SJSA1 (cell line): ENCODE measurements around the gene BLTP3A. TPM values are rescaled to one million over a fixed set of nuclear protein-coding genes. Genes with fewer than 3 reads are reported as not detected.
A peak's percentile ranks its signal among the peaks of the same experiment; 100 is the strongest.
"Not testable (repeated sequence)": the region's sequence is repeated elsewhere in the genome, so short reads cannot be mapped to it uniquely, and the experiment has no call there.

Experiments used
- DNase-seq, 2 experiments: peaks; one replicate each; pipeline ENCODE4 v3.0.0-alpha.2; 2015 to 2020; ENCODE audit warnings: low spot score in 2 of 2, low read depth in 1 of 2
- H3K27ac ChIP-seq: fragments of 250-450 bp; sonication (Bioruptor Pico); 2 replicates; pipeline ENCODE4 v1.5.1; 2020; ENCODE audit warnings: mild to moderate bottlenecking, moderate library complexity
- H3K27me3 ChIP-seq: fragments of 250-450 bp; sonication (Bioruptor Pico); replicated peaks from 2 replicates; pipeline ENCODE4 v1.5.1; 2020; ENCODE audit warnings: mild to moderate bottlenecking, moderate library complexity
- H3K36me3 ChIP-seq: fragments of 250-450 bp; sonication (Bioruptor Pico); 2 replicates; pipeline ENCODE4 v1.5.1; 2020; ENCODE audit warnings: mild to moderate bottlenecking
- H3K4me1 ChIP-seq: fragments of 250-450 bp; sonication (Bioruptor Pico); replicated peaks from 2 replicates; pipeline ENCODE4 v1.6.1; 2021; ENCODE audit warnings: mild to moderate bottlenecking
- H3K4me3 ChIP-seq: fragments of 250-450 bp; sonication (Bioruptor Pico); 2 replicates; pipeline ENCODE4 v1.5.1; 2020; ENCODE audit warnings: mild to moderate bottlenecking
- H3K9me3 ChIP-seq: fragments of 250-450 bp; sonication (Bioruptor Pico); replicated peaks from 2 replicates; pipeline ENCODE4 v1.5.1; 2020; ENCODE audit warnings: mild to moderate bottlenecking
- total RNA-seq: library from RNA; depleted of rRNA; stranded (reverse); fragments of >200 nt; shearing (Covaris generic); gene quantifications from 2 replicates; pipeline ENCODE4 v1.2.3, GENCODE V29; 2014; rRNA removed

Gene BLTP3A
- 2.8 and 5.4 TPM in 2 replicates for total RNA-seq

DNA sequence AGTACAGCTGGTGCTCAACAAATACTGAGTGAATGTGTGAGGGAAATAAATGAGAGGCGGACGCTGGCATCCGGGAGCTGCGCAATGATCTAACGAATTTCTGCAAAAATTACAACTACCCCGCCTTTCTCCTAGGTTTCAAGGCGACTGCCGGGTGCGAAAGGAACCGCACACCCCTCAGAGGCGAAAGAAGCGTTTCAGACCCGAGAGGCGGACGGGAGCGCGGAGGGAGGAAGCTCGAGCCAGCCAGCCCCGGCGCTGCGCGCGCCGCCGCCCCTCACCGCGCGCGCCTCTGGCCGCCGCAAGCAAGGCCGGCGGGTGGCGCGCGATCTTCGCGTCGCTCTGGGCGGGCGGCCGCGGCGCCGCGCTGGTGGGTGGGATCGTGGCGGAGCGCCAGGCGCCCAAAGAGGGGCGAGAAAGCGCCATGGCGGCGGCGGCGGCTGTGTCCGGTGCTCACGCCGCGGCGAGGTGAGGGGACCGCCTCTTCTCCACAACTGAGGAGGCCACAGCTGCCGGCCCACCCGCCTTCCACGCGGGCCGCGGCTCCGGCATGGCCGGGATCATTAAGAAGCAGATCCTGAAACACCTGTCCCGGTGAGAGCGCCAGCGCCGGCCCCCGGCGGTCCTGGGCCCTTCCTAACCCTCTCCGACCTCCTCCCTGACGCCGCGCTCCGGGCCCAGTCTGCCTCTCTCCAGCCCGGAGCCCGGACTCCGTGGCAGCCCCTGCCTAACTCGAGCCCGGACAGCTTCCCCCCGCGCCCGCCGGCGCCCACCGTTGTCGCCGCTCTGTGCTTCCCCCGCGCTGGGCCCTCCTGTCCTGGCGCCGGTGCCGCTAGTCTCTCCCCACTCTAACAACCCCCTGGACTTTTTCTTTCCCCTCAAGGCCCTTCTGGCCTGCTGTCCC lies at the start of gene BLTP3A:
Gene BLTP3A (plus strand): TSS at position 383 of the 904 bp plus-strand sequence. CDS start 168 bp downstream, at position 551.
- no peaks in the 10 kb centered on the region for H3K9me3 ChIP-seq
- H3K27me3 ChIP-seq, result no peaks in the 10 kb centered on the region
- peak within 1 kb of the TSS; percentile 41 for H3K27ac ChIP-seq
- peaks cover 37% of the 10 kb centered on the region for H3K4me1 ChIP-seq
- peaks cover 5% of the 10 kb centered on the region for H3K36me3 ChIP-seq
- DNase-seq, result peak; percentile 60 to 69
- H3K4me3 ChIP-seq, result peak within 1 kb of the TSS; percentile 96

DNA sequence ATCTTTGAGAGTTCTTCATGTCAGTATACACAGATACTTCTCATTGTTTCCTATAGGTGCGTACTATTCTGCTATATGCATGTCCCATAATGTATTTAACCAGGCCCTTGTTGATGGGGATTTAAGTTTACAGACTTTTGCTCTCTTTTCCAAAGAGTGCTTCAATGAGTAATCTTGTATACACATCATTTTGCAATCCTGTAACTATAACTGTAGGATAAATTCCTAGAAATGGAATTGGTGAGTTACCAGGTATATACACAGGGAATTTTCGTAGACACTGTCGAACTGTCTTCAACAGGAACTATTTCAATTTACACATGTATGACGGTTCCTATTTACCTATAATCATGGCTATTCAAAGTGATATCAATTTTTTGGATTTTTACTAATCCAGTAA lies 49.8 kb upstream of the BLTP3A start:
- Histone ChIP-seq H3K27ac (no peak overlapping the region), H3K4me3 (no peak overlapping the region), H3K36me3 (no peaks in the 10 kb centered on the region), H3K27me3 (no peaks in the 10 kb centered on the region), H3K9me3 (no peaks in the 10 kb centered on the region), H3K4me1 (peaks cover 6% of the 10 kb centered on the region)
- no peak for DNase-seq

- Histone ChIP-seq H3K27ac (no peak overlapping the region), H3K4me1 (peaks cover 6% of the 10 kb centered on the region), H3K27me3 (no peaks in the 10 kb centered on the region), H3K4me3 (no peak overlapping the region), H3K9me3 (no peaks in the 10 kb centered on the region), H3K36me3 (no peaks in the 10 kb centered on the region)
- no peak for DNase-seq
Measured at GRCh38 chr6:34743625-34744293, 48.1 kb upstream of the BLTP3A start.

DNA sequence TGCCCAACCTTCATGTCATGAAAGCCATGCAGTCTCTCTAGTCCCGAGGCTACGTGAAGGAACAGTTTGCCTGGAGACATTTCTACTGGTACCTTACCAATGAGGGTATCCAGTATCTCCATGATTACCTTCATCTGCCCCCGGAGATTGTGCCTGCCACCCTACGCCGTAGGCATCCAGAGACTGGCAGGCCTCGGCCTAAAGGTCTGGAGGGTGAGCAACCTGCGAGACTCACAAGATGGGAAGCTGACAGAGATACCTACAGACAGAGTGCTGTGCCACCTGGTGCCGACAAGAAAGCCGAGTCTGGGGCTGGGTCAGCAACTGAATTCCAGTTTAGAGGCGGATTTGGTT lies 47.6 kb upstream of the BLTP3A start:
- DNase-seq, H3K27me3 ChIP-seq, H3K4me1 ChIP-seq, H3K36me3 ChIP-seq, H3K4me3 ChIP-seq, H3K27ac ChIP-seq, H3K9me3 ChIP-seq: not testable (repeated sequence)

- H3K27ac ChIP-seq, result no peak overlapping the region
- no peaks in the 10 kb centered on the region for H3K27me3 ChIP-seq
- DNase-seq, result no peak
- no peaks in the 10 kb centered on the region for H3K9me3 ChIP-seq
- H3K4me3 ChIP-seq, result no peak overlapping the region
- peaks cover 6% of the 10 kb centered on the region for H3K4me1 ChIP-seq
- H3K36me3 ChIP-seq, result no peaks in the 10 kb centered on the region
Measured at GRCh38 chr6:34745277-34746103, 46.4 kb upstream of the BLTP3A start.

GRCh38 chr6:34746104-34746846 lies 45.6 kb upstream of the BLTP3A start:
- H3K27me3 ChIP-seq, result no peaks in the 10 kb centered on the region
- H3K9me3 ChIP-seq, result no peaks in the 10 kb centered on the region
- no peak for DNase-seq
- no peak overlapping the region for H3K4me3 ChIP-seq
- H3K4me1 ChIP-seq, result peaks cover 6% of the 10 kb centered on the region
- H3K27ac ChIP-seq, result no peak overlapping the region
- H3K36me3 ChIP-seq, result no peaks in the 10 kb centered on the region

DNA sequence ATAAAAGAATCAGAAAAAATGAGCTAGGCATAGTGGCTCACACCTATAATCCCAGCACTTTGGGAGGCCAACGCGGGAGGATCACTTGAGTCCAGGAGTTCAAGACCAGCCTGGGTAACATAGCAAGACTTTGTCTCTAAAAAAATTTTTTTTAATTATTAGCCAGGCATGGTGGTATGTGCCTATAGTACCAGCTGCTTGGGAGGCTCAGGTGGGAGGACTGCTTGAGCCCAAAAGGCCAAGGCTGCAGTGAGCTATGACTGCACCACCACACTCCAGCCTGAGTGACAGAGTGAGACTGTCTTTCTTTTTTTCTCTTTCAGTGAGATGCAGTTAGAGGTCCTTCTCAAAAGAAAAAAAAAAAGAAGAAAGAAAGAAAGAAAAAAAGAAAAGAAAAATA lies 43.1 kb upstream of the BLTP3A start:
- DNase-seq, result no peak
- H3K4me3 ChIP-seq, result no peak overlapping the region
- peaks cover 6% of the 10 kb centered on the region for H3K4me1 ChIP-seq
- no peaks in the 10 kb centered on the region for H3K27me3 ChIP-seq
- no peaks in the 10 kb centered on the region for H3K36me3 ChIP-seq
- no peak overlapping the region for H3K27ac ChIP-seq
- no peaks in the 10 kb centered on the region for H3K9me3 ChIP-seq

DNA sequence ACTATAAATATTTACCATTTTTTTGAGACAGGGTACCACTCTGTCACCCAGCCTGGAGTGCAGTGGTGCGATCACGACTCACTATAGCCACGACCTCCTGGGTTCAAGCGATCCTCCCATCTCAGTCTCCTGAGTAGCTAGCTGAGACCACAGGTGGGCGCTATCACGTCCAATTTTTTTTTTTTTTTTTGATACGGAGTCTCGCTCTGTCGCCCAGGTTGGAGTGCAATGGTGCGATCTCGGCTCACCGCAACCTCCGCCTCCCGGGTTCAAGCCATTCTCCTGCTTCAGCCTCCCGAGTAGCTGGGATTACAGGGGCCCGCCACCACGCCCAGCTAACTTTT lies 35.4 kb upstream of the BLTP3A start:
- Histone ChIP-seq H3K36me3 (peaks cover 26% of the 10 kb centered on the region), H3K27ac (peak overlapping the region; percentile 76), H3K4me3 (peak overlapping the region; percentile 54)
- not testable (repeated sequence) for H3K27me3 ChIP-seq, DNase-seq, H3K4me1 ChIP-seq, H3K9me3 ChIP-seq

DNA sequence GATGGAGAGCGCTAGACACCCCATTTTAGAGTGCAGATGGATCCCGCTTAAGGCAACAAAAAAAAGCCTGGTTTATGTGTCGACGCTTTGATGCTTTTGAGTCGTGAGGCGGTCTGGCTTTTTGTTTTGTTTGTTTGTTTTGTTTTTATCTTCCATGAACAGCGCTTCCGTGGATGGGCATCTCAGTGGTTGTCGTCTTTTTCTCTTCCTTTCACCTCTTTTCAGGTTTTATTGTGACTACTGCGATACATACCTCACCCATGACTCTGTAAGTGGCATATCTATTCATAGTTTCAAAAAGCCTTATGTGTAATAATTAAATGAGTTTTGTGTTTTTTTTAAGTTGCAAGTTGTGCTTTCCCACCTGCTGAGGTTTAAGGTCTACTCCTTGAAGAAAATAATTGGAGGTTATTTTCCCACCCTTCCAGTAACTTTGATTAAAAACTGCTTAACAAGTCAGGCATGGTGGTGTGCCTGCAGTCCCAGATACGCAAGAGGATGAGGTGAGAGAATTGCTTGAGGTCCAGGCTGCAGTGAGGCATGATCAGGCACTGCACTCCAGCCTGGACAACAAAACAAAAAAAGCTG lies 34.1 kb upstream of the BLTP3A start:
- Histone ChIP-seq H3K27me3 (no peaks in the 10 kb centered on the region), H3K9me3 (no peaks in the 10 kb centered on the region), H3K27ac (peak overlapping the region; percentile 63), H3K4me3 (peak overlapping the region; percentile 54), H3K4me1 (peaks cover 7% of the 10 kb centered on the region), H3K36me3 (peaks cover 37% of the 10 kb centered on the region)
- DNase-seq, result no peak

- Histone ChIP-seq H3K4me1 (peaks cover 7% of the 10 kb centered on the region), H3K27ac (no peak overlapping the region), H3K4me3 (no peak overlapping the region), H3K27me3 (no peaks in the 10 kb centered on the region), H3K9me3 (no peaks in the 10 kb centered on the region), H3K36me3 (peaks cover 56% of the 10 kb centered on the region)
- DNase-seq, result no peak
Measured at GRCh38 chr6:34760108-34760507, 31.8 kb upstream of the BLTP3A start.

DNA sequence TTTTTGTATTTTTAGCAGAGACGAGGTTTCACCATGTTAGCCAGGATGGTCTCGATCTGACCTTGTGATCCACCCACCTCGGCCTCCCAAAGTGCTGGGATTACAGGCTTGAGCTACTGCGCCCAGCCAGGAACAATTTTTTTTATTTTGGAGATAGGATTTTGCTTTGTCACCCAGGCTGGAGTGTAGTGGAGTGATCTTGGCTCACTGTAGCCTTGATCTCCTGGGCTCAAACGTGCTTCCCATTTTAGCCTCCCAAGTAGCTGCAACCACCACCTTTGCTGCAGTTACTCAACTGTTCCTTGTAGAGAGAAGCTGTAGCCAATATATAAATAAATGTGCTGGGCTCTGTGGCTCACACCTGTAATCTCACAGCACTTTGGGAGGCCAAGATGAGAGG lies 30.2 kb upstream of the BLTP3A start:
- H3K4me1 ChIP-seq, result not testable (repeated sequence)

GRCh38 chr6:34768148-34768547 lies 23.7 kb upstream of the BLTP3A start:
- Histone ChIP-seq H3K4me3 (no peak overlapping the region), H3K36me3 (peaks cover 86% of the 10 kb centered on the region), H3K27ac (no peak overlapping the region), H3K27me3 (no peaks in the 10 kb centered on the region), H3K9me3 (no peaks in the 10 kb centered on the region), H3K4me1 (peaks cover 7% of the 10 kb centered on the region)
- no peak for DNase-seq

More for the DNA sequence above, 30.2 kb upstream of the BLTP3A start:
- not testable (repeated sequence) for DNase-seq, H3K4me3 ChIP-seq, H3K27ac ChIP-seq, H3K27me3 ChIP-seq, H3K9me3 ChIP-seq
- peaks cover 70% of the 10 kb centered on the region for H3K36me3 ChIP-seq

DNA sequence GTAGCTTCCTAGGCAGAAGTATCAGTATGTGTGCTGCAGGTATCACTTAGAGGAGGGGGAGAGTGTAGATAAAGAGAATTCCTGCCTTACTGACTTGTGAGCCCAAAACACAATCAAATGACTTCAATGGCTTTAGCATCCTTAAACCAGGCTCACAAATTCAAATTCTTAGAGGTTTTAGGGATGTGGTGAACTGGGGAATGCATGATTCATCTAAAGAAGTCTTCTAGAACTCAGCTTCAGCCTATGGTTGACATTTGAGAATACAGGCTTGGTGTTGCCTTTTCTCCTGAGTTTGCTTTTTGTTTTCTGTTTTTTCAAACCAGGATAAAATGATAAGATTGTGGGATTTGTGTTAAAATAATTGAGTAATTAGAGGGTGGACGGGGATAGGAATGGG lies 20.2 kb upstream of the BLTP3A start:
- H3K36me3 ChIP-seq, result peaks cover 86% of the 10 kb centered on the region
- peaks cover 7% of the 10 kb centered on the region for H3K4me1 ChIP-seq
- no peaks in the 10 kb centered on the region for H3K9me3 ChIP-seq
- no peaks in the 10 kb centered on the region for H3K27me3 ChIP-seq
- peak in 1 of 2 experiments; percentile 36 for DNase-seq
- H3K27ac ChIP-seq, result no peak overlapping the region
- no peak overlapping the region for H3K4me3 ChIP-seq
